ENCODE results near the gene MAP7.
"Not testable (repeated sequence)": the region's sequence is repeated elsewhere in the genome, so short reads cannot be mapped to it uniquely, and the experiment has no call there.

The MAP7 gene

DNA sequence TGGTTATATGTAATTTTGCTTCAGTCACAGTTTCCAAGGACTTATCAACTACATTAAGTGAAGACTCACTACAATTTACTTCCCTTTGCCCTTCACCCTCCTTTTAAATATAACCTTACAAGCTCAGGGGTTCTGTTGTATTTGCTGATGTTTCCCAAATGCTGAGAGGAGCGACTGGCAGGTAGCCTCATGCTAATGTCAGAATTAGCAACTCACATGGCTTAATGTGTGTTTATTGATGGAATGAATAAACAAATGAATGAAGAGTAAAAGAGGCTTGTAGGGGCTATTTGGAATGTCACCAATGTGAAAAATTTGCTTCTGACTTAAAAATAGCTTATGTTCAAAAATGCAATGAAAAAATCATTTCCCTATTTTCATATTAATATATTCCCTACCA is 41.4 kb upstream of the MAP7 start:
- TF ChIP-seq, protein P1, sequence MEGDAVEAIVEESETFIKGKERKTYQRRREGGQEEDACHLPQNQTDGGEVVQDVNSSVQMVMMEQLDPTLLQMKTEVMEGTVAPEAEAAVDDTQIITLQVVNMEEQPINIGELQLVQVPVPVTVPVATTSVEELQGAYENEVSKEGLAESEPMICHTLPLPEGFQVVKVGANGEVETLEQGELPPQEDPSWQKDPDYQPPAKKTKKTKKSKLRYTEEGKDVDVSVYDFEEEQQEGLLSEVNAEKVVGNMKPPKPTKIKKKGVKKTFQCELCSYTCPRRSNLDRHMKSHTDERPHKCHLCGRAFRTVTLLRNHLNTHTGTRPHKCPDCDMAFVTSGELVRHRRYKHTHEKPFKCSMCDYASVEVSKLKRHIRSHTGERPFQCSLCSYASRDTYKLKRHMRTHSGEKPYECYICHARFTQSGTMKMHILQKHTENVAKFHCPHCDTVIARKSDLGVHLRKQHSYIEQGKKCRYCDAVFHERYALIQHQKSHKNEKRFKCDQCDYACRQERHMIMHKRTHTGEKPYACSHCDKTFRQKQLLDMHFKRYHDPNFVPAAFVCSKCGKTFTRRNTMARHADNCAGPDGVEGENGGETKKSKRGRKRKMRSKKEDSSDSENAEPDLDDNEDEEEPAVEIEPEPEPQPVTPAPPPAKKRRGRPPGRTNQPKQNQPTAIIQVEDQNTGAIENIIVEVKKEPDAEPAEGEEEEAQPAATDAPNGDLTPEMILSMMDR (IDR thresholded peaks at IDR 0.05; ENCODE audit: low read depth, low read length, missing control alignments) = no peak
- no peak overlapping the region for H3K4me3 ChIP-seq (ENCODE audit: low read depth, low read length)
- DNase-seq (ENCODE audit: low read depth) = no peak

DNA sequence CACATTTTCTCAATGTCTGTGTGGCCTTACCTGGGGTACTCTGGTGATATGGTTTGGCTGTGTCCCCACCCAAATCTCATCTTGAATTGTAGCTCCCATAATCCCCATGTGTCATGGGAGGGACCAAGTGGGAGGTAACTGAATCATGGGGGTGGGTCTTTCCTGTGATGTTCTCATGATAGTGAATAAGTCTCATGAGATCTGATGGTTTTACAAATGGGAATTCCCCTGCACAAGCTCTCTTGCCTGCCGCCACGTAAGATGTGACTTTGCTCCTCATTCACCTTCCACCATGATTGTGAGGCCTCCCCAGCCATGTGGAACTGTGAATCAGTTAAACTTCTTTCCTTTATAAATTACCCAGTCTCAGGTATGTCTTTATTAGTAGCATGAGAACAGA is 40.6 kb upstream of the MAP7 start:
- DNase-seq (ENCODE audit: low read depth); H3K4me3 ChIP-seq (ENCODE audit: low read depth, low read length): not testable (repeated sequence)

DNA sequence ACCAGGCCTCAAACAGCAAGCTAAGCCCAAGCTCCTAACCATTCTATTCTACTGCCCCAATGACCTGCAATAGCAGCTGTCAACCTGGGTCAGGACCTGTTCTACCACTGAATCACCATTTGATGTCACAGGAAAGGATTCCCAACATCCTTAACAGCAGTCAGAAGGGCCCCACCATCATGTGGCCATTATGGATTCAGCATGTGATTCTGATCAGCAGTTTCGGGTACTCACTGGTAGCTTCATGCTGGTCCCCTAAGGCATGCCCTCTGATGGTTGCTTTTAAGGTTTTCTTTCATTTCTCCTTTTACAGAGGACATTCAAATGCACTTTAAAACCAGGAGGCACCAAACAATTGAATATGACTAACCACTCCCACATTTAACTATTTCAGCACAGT is 37.3 kb upstream of the MAP7 start:
- no peak overlapping the region for H3K4me3 ChIP-seq (ENCODE audit: low read depth, low read length)
- TF ChIP-seq, protein P1 (IDR thresholded peaks at IDR 0.05; ENCODE audit: low read depth, low read length, missing control alignments) = no peak
- DNase-seq (ENCODE audit: low read depth) = no peak

DNA sequence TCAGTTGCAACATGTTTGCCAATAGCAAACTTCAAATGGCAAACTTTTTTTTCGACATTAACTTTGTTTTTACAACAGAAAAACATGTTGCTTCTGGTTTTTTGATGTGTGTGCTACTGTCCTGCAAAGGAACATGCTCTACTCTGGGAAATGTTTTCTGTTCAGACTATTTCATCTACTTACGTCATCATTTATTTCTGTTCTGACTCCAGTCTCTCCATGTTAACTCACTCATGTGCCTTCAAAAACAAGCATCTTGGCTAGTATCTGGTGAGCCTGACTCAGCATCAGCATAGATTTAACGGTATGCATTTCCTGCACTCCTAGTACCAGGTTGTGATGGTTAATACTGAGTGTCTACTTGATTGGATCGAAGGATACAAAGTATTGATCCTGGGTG is 36.1 kb upstream of the MAP7 start:
- H3K4me3 ChIP-seq (ENCODE audit: low read depth, low read length) = no peak overlapping the region
- TF ChIP-seq, protein P1 (IDR thresholded peaks at IDR 0.05; ENCODE audit: low read depth, low read length, missing control alignments) = no peak
- no peak for DNase-seq (ENCODE audit: low read depth)

DNA sequence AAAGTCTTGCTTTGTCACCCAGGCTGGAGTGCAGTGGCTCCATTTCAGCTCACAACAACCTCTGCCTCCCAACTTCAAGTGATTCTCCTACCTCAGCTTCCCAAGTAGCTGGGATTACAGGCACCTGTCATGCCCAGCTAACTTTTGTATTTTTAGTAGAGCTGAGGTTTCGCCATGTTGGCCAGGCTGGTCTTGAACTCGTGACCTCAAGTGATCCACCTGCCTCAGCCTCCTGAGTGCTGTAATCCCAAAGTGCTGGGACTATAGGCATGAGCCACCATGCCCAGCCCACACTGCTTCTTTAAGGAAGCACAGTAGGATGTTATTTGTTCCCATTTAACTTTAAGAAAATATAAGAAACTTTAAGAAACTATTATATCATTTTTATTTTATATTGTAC is 35.3 kb upstream of the MAP7 start:
- DNase-seq (ENCODE audit: low read depth); H3K4me3 ChIP-seq (ENCODE audit: low read depth, low read length): not testable (repeated sequence)

DNA sequence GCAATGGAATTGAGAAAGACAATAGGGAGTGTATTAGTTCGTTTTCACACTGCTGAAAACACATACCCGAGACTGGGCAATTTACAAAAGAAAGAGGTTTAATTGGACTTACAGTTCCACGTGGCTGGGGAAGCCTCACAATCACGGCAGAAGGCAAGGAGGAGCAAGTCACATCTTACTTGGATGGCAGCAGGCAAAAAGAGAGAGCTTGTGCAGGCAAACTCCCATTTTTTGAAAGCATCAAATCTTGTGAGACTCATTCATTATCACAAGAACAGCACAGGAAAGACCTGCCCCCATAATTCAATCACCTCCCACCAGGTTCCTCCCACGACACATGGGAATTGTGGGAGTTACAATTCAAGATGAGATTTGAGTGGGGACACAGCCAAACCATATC is 34.1 kb upstream of the MAP7 start:
- H3K4me3 ChIP-seq (ENCODE audit: low read depth, low read length); DNase-seq (ENCODE audit: low read depth): not testable (repeated sequence)

DNA sequence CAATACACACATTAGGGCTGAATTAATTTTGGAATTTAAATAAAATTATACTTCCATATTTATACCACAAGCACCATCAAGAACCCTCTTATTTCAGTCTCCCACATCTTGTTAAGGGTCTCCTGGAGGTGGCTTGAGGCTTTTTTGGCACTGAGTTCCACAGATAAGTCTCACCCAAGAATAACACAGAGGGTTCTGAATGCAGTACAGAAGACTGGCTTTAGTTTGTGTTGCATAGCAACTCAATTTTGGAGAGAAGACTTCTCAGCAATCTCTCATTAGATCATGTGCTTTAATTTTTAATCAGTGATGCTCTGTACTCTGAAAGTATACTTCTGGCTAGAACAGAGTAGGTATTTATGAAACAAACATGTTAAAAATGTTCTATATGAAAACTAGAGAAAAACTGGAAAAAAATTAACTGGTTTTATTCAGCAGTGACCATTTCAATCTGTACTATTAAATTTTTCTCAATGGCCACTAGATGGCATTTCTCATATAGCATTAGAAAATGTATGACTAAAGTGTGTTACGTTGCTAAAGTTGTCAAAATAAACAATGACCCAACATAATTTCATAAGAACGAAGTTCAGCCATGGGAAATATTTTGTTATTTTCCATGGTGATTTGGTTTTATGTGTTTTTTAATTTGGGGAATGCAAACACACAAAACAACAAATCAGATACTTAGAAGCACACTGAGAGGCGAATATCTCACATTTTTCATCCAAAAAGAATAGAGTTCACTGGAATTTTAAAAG is 32.7 kb upstream of the MAP7 start:
- no peak overlapping the region for H3K4me3 ChIP-seq (ENCODE audit: low read depth, low read length)
- no peak for DNase-seq (ENCODE audit: low read depth)
- TF ChIP-seq, protein P1 (IDR thresholded peaks at IDR 0.05; ENCODE audit: low read depth, low read length, missing control alignments) = peak; percentile 38

DNA sequence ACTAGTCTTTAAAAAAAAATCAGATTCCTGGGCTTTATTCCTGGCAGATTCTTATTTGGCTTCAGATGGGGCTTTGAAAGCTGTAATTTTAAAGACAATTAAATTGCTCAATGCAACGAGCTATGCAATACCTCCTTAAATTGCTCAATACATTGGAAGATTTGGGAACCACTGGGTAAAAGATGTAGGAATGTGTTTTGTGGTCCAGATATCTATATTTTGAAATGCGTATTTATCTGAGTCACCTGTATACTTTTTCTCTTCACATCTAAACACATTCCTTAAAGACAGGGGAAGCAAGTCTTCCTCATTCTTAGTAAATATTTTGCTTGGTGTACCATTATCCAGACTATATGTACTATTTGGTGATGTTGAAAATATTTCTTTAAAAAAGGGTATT is 29.6 kb upstream of the MAP7 start:
- TF ChIP-seq, protein P1 (IDR thresholded peaks at IDR 0.05; ENCODE audit: low read depth, low read length, missing control alignments) = no peak
- DNase-seq (ENCODE audit: low read depth) = no peak
- H3K4me3 ChIP-seq (ENCODE audit: low read depth, low read length) = no peak overlapping the region

All from GM12864 (cell line).